ENCODE data around the gene TMTC1.

Gene TMTC1

DNA sequence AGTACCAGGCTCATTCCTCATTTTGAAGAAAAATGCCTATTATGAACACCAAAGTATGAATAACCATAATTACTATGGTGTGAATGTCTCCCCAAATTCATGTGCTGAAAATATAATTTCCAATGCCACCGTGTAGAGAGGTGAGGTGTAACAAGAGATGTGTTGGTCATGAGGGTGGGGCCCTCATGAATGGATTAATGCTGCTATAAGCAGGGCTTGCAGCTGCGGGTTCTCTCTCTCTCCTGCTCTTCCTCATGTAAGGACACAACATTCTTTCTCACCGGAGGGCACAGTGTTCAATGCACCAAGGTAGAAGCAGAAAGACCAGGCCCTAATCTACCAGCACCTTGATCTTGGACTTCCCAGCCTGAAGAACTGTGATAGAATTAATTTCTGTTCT lies 70.0 kb downstream of the TMTC1 start:
- DNase-seq (ENCODE audit: low read depth in 1 of 2, low spot score in 1 of 2): no peak

DNA sequence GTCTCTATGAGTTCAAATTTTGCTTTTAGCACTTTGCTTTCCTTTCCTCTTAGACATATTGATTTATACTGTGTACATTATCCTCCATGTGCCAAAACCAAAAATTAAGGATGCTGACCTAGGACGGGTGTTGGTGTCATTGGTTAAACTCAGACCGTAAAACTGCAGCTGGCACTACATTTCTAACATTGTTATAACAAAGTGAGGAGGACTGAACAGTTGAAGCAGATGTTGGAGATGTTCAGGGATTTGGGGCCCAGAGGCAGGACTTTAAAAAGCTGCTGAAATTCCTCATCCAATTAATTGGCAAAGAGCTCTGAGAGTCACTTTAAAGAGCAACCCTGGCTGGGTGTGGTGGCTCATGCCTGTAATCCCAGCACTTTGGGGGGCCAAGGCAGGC lies 72.4 kb downstream of the TMTC1 start:
- no peak for DNase-seq (ENCODE audit: low read depth in 1 of 2, low spot score in 1 of 2)

DNA sequence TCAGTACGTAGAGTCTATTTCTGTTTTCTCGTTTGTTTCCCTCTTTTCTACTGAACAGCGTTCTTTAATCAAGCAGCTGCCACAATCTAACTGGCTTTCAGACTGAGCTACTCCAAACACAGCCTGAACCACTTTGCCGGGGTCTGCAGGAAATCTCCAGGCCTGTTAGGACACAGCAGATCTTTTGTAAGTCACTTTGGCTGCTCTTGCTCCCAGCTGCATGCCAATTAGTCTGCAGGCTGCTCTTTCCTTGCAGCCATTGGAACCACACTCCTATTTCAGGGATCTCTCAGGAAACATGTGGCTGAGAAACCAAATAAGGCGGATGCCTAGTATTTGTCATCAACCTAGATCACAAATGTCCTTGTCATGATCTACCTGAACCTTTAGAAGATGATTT lies 73.6 kb downstream of the TMTC1 start:
- no peak for DNase-seq (ENCODE audit: low read depth in 1 of 2, low spot score in 1 of 2)

DNA sequence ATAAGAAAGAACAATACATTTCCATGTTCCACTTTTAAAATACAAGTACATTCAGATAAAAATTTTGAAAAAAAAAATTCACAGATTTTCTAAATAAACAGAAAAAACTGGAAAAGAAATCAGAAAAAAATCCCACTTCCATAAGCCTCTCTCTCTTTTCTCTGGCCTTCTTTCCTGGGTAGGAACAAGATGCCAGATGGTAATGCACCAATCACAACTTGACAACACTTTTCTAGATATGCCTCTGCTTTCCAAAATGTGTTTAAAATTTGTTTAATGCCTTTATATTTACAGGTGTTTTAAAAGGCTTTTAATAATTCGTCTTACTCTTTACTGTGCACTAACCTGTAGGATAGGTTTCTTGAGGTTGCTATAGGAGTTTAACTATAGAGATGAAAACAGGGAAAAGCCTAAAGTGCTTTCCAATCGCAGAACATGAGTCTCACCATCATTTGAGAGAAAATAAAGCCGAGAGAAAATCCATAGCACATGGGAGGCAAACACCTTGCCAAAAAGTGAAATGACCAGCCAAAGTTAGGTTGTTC lies 74.2 kb downstream of the TMTC1 start:
- DNase-seq (ENCODE audit: low read depth in 1 of 2, low spot score in 1 of 2): no peak

DNA sequence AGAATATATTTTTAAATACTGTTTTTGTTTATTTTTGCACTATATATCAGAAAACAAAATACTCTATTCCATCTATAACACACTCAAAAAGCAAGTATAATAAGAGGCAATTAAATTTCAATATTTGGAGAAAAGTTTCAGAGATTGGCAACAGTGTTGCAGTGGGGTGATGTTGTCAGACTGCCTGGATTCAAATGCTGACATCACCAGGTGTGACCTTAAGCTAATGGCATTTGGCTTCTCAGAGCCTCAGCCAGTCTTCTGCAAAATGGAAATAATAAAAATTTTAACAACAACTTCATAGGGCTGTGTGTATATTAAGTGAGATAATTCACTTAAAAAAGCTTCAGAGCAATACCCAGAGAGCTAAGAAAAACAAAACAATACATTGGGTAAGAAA lies 74.7 kb downstream of the TMTC1 start:
- no peak for DNase-seq (ENCODE audit: low read depth in 1 of 2, low spot score in 1 of 2)

DNA sequence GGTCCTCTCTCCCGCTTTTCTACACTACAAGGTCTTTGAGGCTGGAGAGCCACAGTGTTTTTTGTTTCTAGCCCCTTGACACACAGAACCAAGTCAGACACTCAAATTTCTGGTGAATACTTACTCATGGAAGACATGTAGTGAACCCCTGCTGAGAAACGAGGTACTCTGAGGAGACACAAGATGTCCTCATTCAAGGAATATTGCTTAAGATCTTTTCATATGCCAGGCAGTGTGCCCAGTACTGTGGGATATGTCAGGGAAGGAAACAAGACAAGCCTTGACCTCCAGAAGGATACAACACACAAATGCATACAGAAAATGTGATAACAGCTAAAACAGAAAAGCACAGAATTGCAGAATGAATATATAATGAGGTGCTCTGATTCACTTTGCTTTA lies 75.9 kb downstream of the TMTC1 start:
- no peak for DNase-seq (ENCODE audit: low read depth in 1 of 2, low spot score in 1 of 2)

DNA sequence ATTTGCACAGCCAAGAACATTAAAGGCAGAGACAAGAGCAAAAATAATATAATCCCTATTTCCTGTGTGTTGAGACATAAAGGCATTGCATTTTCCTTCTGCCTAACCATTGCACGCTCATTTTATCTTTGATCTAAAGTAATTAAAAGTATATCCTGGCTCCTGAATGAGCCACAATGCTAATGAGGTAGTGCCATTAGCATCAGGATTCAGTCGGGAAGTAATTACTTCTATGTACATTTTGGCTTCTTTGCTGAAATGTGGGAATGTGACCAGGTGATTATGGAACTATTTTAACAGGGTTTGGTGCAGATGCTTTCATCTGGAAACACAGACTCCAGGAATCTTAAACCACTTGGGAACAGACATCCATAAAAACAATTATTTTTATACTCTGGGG lies 77.4 kb downstream of the TMTC1 start:
- DNase-seq (ENCODE audit: low read depth in 1 of 2, low spot score in 1 of 2): no peak

DNA sequence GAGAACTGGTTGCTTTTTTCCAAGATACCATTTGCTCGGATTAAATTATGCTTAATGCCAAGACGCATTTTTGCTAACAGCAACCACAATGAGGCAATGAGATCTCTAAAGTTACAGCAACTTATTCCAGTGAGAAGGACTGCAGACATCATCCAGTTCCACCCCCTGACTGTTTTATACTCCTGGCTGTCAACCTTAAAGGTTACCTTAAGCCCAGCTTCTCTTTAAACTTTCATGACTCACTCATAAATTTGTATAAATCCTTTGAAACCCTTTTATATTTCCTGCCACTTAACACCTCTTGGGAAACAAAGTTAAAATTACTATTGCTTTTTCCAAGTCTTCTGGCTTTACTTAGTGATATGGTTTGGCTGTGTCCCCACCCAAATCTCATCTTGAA lies 80.2 kb downstream of the TMTC1 start:
- DNase-seq (ENCODE audit: low read depth in 1 of 2, low spot score in 1 of 2): no peak

DNA sequence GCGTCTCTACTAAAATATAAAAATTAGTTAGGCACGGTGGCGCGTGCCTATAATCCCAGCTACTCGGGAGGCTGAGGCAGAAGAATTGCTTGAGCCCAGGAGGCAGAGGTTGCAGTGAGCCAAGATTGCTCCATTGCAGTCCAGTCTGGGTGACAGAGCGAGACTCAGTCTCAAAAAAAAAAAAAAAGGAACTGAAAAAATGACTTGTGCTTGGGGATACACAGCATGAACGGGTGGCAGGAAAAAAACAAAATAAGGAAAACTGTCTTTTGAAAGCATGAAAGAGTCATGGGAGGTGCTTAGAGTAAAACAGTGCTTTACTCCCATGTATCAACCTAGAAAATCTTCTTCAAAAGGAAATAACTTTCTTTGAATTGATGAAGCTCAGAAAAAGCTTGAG lies 80.8 kb downstream of the TMTC1 start:
- DNase-seq (ENCODE audit: low read depth in 1 of 2, low spot score in 1 of 2): no peak

DNA sequence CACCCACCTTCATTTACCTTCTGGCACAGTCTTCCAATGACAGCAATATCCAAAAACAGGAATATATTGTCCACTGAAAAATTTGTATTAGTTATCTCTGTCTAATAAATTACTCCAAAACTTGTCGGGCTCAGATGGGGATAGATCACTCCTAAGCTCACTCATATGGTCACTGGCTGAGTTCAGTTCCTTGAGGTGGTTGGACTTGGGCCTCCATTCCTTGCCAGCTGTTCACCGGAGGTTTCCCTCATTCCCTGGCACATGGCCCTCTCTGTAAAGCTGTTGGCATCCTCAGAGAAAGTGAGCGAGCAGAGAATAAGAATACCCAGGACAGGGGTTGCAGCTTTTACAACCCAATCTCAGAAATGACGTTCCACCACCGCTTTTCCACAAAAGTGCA lies 81.5 kb downstream of the TMTC1 start:
- DNase-seq (ENCODE audit: low read depth in 1 of 2, low spot score in 1 of 2): no peak

DNA sequence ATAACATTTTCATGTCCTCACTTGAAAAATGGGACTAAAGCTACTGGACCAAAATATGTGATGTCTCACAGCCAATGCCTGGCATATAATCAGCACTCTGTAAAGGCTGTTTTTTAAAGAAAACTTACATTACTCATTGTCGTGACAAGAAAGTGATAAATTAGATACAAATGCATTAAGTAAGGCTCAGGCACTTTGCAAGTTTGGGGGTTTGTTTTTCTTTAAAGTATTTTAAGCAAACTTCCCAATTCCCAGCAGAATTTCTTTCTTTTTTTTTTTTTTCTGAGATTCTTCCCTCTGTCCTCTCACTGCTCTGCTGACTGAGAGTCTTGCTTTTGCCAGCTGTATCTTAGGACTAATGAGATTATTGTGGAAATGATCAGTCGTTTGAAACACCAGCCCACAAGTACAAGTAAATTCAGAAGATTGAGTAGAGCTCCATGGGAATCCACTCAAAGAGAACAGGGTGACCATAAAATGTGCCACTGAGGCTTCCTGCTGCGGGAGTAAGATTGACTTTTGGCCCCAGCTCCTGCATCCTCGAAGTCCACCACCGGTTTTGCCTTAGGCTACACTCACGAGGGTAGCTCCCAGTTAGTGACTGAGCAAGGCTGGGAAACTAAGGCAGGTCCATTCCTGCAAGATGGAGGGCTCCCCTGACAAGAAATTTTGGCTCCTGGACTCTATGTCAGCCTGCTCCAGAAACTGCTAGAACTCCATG lies 82.8 kb downstream of the TMTC1 start:
- no peak for DNase-seq (ENCODE audit: low read depth in 1 of 2, low spot score in 1 of 2)

DNA sequence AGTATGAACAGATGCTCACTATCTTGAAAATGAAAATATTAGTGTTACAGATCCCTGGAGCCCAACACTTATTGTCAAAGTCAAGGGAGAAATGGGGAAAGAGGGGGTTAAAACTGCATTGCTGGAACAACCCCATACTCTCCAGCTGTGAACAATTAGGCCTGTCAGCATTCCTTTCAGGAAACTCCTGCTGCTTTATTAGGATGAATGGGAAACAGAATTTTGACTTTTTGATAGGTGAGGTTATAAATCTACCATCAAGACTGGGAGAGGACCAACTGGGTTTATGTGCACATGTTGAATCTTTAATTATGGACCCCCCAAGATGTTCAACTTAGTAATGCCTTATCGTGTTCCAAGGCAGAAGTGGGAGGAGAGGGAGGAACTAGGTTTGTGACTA lies 85.0 kb downstream of the TMTC1 start:
- DNase-seq (ENCODE audit: low read depth in 1 of 2, low spot score in 1 of 2): no peak

DNA sequence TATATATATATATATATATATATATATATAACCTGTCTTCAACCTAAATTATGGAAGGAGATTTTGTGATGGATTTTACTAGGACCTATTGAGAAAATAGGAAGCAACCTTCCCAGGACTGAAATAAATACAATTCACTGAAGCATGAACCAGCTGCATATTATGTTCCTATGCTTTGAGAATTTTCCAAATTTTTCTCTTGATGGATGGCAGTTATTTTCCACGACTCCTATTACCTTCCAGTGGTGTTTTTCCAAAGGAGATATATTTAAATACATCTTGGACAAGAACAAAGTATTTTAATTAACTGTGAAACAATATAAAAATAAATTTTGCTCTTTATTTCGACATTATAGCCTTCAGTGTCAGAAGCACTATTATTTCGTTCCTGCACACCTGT lies 87.9 kb downstream of the TMTC1 start:
- no peak for DNase-seq (ENCODE audit: low read depth in 1 of 2, low spot score in 1 of 2)

DNA sequence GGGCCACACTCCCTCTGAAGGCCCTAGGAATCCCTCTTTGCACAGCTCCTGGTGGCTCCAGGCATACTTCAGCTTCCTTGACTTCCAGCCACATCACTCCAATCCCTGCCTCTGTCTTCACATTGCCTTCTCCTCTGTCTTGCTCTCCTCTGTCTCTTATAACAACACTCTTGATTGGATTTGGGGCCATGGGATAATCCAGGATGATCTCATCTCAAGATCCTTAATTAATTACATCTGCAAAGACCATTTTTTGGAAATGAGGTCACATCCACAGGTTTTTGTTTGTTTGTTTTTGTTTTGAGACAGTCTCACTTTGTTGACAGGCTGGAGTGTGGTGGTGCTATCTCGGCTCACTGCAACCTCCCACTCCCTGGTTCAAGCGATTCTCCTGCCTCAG lies 88.7 kb downstream of the TMTC1 start:
- DNase-seq (ENCODE audit: low read depth in 1 of 2, low spot score in 1 of 2): no peak

DNA sequence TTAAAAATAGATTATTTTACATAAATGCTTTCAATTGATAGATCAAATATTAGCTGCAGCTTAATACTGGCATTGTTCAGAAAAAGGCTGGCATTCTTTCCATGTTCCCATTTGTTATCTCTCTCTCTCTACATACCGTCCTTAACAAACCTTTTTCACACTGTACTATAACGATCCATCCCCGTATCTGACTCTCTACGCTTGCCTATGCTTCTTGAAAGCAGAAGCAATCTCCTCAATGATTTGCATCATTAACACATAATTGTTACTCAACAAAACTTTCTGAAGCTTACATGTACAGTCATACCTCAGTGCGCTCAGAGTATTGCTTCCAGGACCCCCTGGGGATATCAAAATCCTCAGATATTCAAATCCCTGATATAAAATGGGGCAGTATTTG lies 89.7 kb downstream of the TMTC1 start:
- no peak for DNase-seq (ENCODE audit: low read depth in 1 of 2, low spot score in 1 of 2)

DNA sequence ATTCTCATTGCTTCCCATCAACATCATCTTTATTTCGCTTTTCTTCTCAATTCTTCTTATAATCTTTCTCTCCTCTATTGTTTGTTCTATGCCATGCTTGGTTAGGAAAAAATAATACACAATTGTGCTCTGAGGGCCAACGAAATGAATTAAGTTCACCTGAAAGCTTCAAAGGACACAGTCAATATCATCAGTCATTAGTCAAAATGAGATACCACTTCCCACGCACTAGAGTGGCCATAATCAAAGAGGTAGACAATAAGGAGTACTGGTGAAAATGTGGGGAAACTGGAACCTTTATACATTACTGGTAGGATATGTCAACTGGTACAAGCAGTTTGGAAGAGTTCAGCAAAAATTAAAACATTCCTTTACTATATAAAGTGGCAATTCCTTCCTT lies 91.5 kb downstream of the TMTC1 start:
- no peak for DNase-seq (ENCODE audit: low read depth in 1 of 2, low spot score in 1 of 2)

DNA sequence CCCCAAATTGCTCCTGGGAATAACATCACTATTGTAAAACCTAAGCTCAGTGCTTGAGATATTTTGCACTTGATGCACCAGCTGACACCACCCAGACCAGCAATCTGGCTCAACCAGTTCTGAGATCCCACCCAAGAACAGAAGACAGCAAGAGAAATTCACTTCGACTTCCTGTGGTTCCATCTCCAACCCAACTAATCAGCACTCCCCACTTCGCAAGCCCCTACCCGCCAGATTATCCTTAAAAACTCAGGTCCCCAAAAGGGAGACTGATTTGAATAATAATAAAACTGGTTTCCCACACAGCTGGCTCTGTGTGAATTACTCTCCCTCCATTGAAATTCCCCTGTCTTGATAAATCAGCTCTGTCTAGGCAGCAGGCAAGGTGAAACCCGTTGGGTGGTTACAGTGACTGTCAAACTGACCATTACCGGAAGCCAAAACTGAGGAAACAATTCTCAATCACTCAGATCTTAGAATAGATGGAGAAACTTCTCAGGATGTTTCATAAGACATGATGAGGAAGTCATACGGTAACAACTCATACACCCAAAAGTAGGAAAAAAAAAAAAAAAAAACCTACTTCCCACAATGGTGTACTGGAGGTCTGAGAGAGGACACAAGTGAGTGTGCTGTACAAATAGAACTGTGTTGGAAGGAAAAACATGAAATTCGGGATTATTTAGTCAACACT lies 92.4 kb downstream of the TMTC1 start:
- DNase-seq (ENCODE audit: low read depth in 1 of 2, low spot score in 1 of 2): no peak

DNA sequence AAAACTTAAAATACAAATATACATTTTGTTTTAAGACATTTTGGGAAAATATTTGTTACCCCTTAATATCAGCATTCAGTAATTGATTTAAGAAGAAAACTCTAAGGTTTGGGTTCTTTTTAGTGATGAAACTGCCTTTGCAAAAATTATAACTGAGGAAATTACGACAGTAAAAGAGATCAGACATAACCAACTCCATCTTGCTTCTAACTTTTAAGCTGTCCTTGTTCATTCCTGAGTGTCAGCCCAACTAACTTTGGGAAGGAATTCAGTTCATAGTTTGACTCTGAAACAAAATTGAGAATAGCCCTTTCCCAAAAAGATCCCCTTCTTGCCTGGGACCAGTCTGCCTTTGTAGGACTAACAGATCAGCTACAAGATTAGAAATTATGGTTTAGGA lies 93.0 kb downstream of the TMTC1 start:
- no peak for DNase-seq (ENCODE audit: low read depth in 1 of 2, low spot score in 1 of 2)

DNA sequence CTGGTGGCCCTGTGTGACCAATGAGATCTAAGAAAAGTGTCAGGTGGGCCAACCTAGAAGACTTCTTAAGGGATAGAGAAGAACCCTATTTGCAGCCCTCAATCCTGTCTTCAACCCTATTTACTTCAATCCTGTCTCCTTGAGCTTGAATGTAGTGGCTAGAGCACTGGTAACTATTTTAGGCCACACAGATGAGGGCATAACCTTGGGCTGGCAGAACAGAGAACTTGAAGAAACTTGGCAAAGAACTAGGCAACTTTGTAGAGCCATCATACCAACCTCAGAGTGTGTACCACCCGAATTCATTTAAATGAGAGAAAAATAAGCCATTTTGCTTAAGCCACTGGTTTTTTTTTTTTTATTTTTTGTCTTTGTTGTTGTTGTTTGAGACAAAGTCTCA lies 94.8 kb downstream of the TMTC1 start:
- no peak for DNase-seq (ENCODE audit: low read depth in 1 of 2, low spot score in 1 of 2)

DNA sequence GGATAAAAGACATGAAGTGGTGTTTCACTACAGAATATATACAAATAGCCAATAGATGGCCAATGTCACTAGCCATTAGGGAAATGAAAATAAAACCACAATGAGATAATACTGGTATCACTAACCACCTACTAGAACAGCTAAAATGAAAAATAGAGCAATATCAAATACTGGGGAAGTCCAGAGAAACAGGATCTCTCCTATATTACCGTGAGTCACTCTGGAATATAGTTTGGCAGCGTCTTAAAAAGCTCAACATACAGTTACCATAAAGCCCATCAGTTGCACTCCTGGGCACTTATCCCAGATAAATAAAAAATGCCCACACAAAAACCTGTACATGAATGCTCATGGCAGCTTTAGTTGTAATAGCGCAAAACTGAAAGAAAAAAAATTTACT lies 101.7 kb downstream of the TMTC1 start:
- DNase-seq (ENCODE audit: low read depth in 1 of 2, low spot score in 1 of 2): no peak

DNA sequence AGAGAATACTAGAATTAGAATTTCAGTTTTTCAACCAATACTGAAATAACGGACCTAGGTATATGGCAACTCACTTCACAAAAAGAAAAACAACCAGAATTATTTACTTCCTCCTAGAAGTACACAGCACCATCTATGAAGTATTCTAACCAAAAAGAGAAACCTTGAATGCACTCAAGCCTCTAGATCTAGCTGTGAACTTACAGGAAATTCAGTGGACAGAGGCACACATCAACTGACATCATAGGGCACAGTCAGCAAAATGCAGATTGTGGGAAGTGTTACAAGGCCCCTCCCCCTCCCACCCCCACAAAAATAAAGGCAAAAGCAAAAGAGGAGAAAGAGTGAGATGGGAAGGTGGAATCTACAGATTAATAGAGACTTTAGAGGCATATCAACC lies 102.4 kb downstream of the TMTC1 start:
- DNase-seq (ENCODE audit: low read depth in 1 of 2, low spot score in 1 of 2): no peak

DNA sequence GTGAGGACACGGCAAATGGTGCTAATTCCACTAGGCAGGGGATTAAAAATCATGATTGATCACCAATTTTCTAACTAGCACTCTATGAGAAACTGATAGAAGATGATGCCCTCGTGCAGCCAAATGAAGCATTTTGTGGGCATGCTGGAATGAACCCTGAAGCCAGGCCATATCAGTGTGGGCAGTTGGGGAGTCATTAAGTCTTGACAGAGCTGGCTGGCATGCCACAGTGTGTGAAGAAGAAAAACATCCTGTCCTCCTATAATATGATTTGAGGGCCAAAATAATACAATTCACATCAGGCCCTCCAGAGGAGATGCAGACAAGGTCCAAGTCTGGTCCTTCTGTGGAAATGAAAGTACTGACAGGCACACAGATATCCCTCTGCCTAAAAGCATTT lies 107.1 kb downstream of the TMTC1 start:
- DNase-seq (ENCODE audit: low read depth in 1 of 2, low spot score in 1 of 2): no peak

DNA sequence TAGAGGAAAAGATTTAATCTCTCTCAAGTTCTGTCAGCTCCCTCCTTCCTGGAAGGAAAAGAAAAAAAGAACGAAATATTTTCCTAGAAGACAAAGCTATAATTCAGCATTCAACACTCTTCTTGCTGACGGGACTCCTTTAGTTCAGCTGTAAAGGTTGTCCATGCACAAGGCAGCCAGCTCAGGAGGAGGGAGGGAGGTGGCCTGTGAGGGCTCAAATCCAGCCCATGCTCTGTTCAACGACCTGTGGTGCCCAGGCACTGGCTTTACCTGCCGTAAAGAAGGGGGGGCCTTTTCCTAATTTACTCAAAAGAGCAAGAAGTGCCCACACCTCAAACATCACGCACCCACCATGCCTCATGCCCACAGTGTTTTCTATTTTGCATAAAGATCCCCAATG lies 109.3 kb downstream of the TMTC1 start:
- DNase-seq (ENCODE audit: low read depth in 1 of 2, low spot score in 1 of 2): no peak
